Epithelial cell of proximal tubule (primary cell): ENCODE results near the gene ARID3A. TPM values are rescaled to one million over a fixed set of nuclear protein-coding genes. Genes with fewer than 3 reads are reported as not detected.
"Not testable (repeated sequence)": the region's sequence is repeated elsewhere in the genome, so short reads cannot be mapped to it uniquely, and the experiment has no call there.

Experiments
- DNase-seq: peaks from one replicate; pipeline ENCODE4 v3.0.0-alpha.2; 2011; ENCODE audit warnings: low read depth
- H3K4me3 ChIP-seq: 2 replicates; pipeline ENCODE4 v1.5.1; 2011; ENCODE audit warnings: low read depth, mild to moderate bottlenecking, low read length
- CTCF ChIP-seq: conservative IDR thresholded peaks from 2 replicates; pipeline ENCODE4 v1.5.1; 2012; ENCODE audit warnings: low read depth, mild to moderate bottlenecking, low read length
- total RNA-seq: library from RNA; depleted of rRNA; stranded (reverse); fragments of >200 nt; gene quantifications from 2 replicates; pipeline ENCODE4 v1.2.3, GENCODE V29; 2015

ARID3A gene
- total RNA-seq, 1 donor from 2014 or later = 37.0 TPM

GRCh38 chr19:1017906-1018305 is 92.1 kb downstream of the ARID3A start:
- DNase-seq = no peak
- H3K4me3 ChIP-seq = peak overlapping the region; percentile 16
- no peak for TF ChIP-seq CTCF

DNA sequence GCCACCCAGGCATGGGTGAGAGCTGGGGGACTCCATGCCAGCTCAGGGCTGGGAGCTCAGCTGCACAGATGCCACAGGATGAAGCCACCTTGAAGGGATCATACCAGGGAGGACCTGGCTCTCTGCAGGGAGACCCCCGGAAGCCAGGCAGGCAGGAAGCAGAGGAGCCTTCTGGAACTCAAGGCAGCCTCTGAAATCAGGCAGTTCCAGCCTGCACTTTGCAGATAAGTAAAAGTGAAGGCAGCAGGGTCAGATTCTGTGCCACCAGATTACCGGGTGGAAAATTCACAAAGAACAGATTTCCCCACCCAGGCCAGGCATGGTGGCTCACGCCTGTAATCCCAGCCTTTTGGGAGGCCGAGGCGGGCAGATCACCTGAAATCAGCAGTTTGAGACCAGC is 92.6 kb downstream of the ARID3A start:
- DNase-seq = no peak
- H3K4me3 ChIP-seq = no peak overlapping the region
- no peak for TF ChIP-seq CTCF

DNA sequence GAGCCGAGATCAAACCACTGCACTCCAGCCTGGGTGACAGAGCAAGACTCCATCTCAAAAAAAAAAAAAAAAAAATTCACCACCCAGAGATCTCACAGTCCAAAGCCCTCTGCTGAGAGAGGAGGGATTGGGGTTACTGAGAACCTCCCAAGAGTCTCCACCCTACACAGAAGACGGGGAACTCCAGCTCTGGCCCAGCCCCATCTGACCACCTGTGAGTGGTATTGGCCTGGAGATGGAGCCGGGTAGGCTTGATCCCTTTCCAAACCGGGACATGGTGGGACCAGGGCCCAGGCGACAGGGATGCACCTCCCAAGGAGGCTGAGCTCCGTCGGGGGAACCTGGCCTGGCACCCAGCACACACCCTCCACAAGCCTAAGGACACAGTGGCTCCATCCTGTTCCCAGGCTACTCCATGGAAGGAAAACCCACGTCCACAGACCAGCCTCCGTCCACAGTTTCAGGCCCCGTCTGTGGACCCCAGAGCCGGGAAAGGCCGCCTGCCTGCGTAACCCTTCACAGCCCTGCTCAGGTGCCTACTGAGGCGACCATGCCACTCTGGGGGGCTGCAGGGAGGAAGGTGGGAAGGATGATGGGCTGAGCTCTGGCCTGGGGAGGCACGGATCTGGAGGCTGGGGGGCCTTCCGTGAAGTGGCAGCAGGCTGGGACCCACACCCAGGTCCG is 93.2 kb downstream of the ARID3A start:
- H3K4me3 ChIP-seq = peak overlapping the region; percentile 94
- no peak for TF ChIP-seq CTCF
- DNase-seq = no peak

GRCh38 chr19:1019616-1019961 is 93.8 kb downstream of the ARID3A start:
- TF ChIP-seq CTCF = no peak
- no peak for DNase-seq
- peak overlapping the region; percentile 94 for H3K4me3 ChIP-seq

- DNase-seq = no peak
- TF ChIP-seq CTCF = no peak
- H3K4me3 ChIP-seq = peak overlapping the region; percentile 94
Observed at GRCh38 chr19:1019980-1020867, 94.4 kb downstream of the ARID3A start.

- peak; percentile 81 for DNase-seq
- TF ChIP-seq CTCF = no peak
- peak within 1 kb of the TSS; percentile 94 for H3K4me3 ChIP-seq
Observed at GRCh38 chr19:1020868-1021425, 95.1 kb downstream of the ARID3A start, which contains the start of gene TMEM259. TSS of gene TMEM259 (minus strand) at chr19:1021123. CDS start at chr19:1020996, 127 bp downstream.

DNA sequence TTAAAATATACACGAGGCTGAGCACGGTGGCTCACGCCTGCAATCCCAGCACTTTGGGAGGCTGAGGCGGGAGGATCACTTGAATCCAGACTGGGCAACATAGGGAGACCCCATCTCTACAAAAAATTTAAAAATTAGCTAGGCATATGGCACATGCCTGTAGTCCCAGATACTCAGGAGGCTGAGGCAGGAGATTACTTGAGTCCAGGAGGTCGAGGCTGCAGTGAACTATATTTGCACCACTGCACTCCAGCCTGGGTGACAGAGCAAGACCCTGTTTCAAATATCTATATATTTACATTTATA is 98.0 kb downstream of the ARID3A start:
- H3K4me3 ChIP-seq, DNase-seq: not testable (repeated sequence)

GRCh38 chr19:1025080-1025479 is 99.2 kb downstream of the ARID3A start:
- DNase-seq = not testable (repeated sequence)

More at GRCh38 chr19:1025080-1025479, 99.2 kb downstream of the ARID3A start:
- H3K4me3 ChIP-seq = not testable (repeated sequence)
